ENCODE measurements around the gene GPRC5D. TPM values are rescaled to one million over a fixed set of nuclear protein-coding genes. Genes with fewer than 3 reads are reported as not detected.

The GPRC5D gene
- polyA plus RNA-seq, 1 of the 3 experiments (the other 2 are of a cell fraction) = not detected

GRCh38 chr12:12939888-12940287, 12.1 kb downstream of the GPRC5D start:
- ChIA-PET CTCF (no interaction called here), POLR2A (no interaction called here)
- no peak for TF ChIP-seq ZBTB33 (IDR thresholded peaks at IDR 0.05; ENCODE audit: borderline replicate concordance, low read depth)
- TF ChIP-seq MXI1 (IDR thresholded peaks at IDR 0.05; ENCODE audit: low read depth, low read length) = no peak
- no peak for TF ChIP-seq FOXJ3 (CRISPR knock-in tag; IDR thresholded peaks at IDR 0.05)
- no peak for TF ChIP-seq RXRA (IDR thresholded peaks at IDR 0.05; ENCODE audit: borderline replicate concordance, low read depth)
- no peak for TF ChIP-seq POLR2AphosphoS5 (IDR thresholded peaks at IDR 0.05; ENCODE audit: low read depth, low read length)
- no peak for TF ChIP-seq NFIC (IDR thresholded peaks at IDR 0.05; ENCODE audit: borderline replicate concordance)
- Histone ChIP-seq H3K4me2 (no peak overlapping the region), H3F3A (replicated peaks; ENCODE audit: insufficient read depth) (no peaks in the 10 kb centered on the region), H3K27me3 (ENCODE audit: insufficient read depth) (no peaks in the 10 kb centered on the region), H3K4me3 (ENCODE audit: low read depth in 2 of 2, low read length in 1 of 2) (no peak overlapping the region), H3K4me1 (ENCODE audit: control insufficient read depth in 1 of 2, insufficient read depth in 2 of 2, low read depth in 1 of 2, low read length in 1 of 2) (no peaks in the 10 kb centered on the region), H3K79me2 (ENCODE audit: insufficient read depth) (no peaks in the 10 kb centered on the region), H3K9me3 (no peaks in the 10 kb centered on the region), H3K9ac (no peak overlapping the region), H3K27ac (ENCODE audit: low read depth in 2 of 2, low read length in 1 of 2) (no peak overlapping the region), H3K9me2 (no peaks in the 10 kb centered on the region), H4K20me1 (ENCODE audit: insufficient read depth) (no peaks in the 10 kb centered on the region), H3K36me3 (replicated peaks in 1 of 2; ENCODE audit: control insufficient read depth in 1 of 2, insufficient read depth in 2 of 2, low read length in 1 of 2) (no peaks in the 10 kb centered on the region), H2AFZ (ENCODE audit: low read depth) (no peak overlapping the region)
- DNase-seq = no peak
- WGBS (ENCODE audit: low lambda C conversion rate) = 70% methylated on average over 1 of the region's 1 CpG

GRCh38 chr12:12938541-12938940, 13.4 kb downstream of the GPRC5D start:
- H3K27me3 ChIP-seq (ENCODE audit: insufficient read depth) = no peaks in the 10 kb centered on the region
- no peaks in the 10 kb centered on the region for H3F3A ChIP-seq (replicated peaks; ENCODE audit: insufficient read depth)
- H3K9me2 ChIP-seq = no peaks in the 10 kb centered on the region
- TF ChIP-seq REST (IDR thresholded peaks at IDR 0.05; ENCODE audit: low read depth, low read length) (no peak), TEAD4 (IDR thresholded peaks at IDR 0.05; ENCODE audit: borderline replicate concordance, insufficient read depth) (no peak), NFIC (IDR thresholded peaks at IDR 0.05; ENCODE audit: borderline replicate concordance) (no peak), SIN3A (IDR thresholded peaks at IDR 0.05; ENCODE audit: borderline replicate concordance, low read depth, low read length) (no peak), CTCF (IDR thresholded peaks at IDR 0.05) (no peak), POLR2AphosphoS5 (IDR thresholded peaks at IDR 0.05; ENCODE audit: low read depth, low read length) (no peak), NRF1 (IDR thresholded peaks at IDR 0.05; ENCODE audit: low read depth, low read length) (no peak), YY1 (IDR thresholded peaks at IDR 0.05; ENCODE audit: low read depth) (no peak)
- H3K27ac ChIP-seq (ENCODE audit: low read depth in 2 of 2, low read length in 1 of 2) = no peak overlapping the region
- no peaks in the 10 kb centered on the region for H3K79me2 ChIP-seq (ENCODE audit: insufficient read depth)
- POLR2A ChIA-PET = no interaction called here
- H3K9ac ChIP-seq = no peak overlapping the region
- DNase-seq = no peak
- H3K36me3 ChIP-seq (replicated peaks in 1 of 2; ENCODE audit: control insufficient read depth in 1 of 2, insufficient read depth in 2 of 2, low read length in 1 of 2) = no peaks in the 10 kb centered on the region
- no peaks in the 10 kb centered on the region for H4K20me1 ChIP-seq (ENCODE audit: insufficient read depth)
- H2AFZ ChIP-seq (ENCODE audit: low read depth) = no peak overlapping the region
- 71% methylated on average over 5 of the region's 5 CpGs for WGBS (ENCODE audit: low lambda C conversion rate)
- H3K9me3 ChIP-seq = no peaks in the 10 kb centered on the region
- H3K4me2 ChIP-seq = no peak overlapping the region
- CTCF ChIA-PET = no interaction called here
- H3K4me1 ChIP-seq (ENCODE audit: control insufficient read depth in 1 of 2, insufficient read depth in 2 of 2, low read depth in 1 of 2, low read length in 1 of 2) = no peaks in the 10 kb centered on the region
- no peak overlapping the region for H3K4me3 ChIP-seq (ENCODE audit: low read depth in 2 of 2, low read length in 1 of 2)

Data from SK-N-SH (cell line).